HG03280 (cell line): Measurements from ENCODE around the gene CFAP90.

Experiments used
- ATAC-seq: cut with Tn5 transposase; IDR thresholded peaks from one replicate; pipeline ENCODE4 v1.9.1; 2021; ENCODE audit warnings: mild to moderate bottlenecking, moderate library complexity; ENCODE audit not compliant: unreplicated experiment

The CFAP90 gene

DNA sequence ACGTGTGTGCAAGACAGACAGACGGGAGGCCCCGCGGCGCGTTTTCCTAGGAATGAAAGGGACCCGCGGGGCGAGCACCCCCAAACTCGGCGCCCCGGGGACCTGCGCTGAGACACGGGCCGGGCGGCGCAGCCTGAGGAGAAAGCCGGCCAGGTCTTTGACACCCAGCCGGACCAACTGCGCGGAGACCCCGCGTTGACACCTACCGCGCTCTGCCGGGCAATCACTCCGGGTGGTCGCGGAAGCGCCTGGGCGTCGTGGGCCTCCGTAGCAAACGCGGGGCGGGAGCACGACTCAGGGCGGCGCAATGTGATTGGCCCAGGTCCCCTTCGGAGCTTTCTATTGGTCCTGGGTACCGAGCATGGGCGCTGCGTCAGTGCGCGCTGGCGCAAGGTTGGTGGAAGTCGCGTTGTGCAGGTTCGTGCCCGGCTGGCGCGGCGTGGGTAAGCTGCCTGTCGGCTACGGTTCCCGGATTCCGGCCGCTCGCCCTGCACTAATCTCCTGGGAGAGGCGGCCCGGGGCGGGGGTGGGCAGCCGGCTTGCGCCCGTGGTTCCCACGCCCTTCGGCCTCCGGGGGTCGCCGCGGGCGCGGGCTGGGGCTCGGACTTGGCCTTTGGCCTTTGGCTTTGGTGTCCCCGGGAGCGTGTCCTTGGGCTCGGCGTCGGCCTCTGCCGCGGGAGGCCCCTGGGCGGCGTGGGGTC lies 18.0 kb upstream of the CFAP90 start, which contains the start of the genes FASTKD3 and MTRR:
Gene FASTKD3, minus strand, starts transcription at position 259 of the 701 bp plus-strand sequence. CDS start 948 bp downstream, outside the sequence.
Gene MTRR, plus strand, starts transcription at position 376 of the 701 bp plus-strand sequence. CDS start 1,647 bp downstream, outside the sequence.
- ATAC-seq: peak; percentile 96

DNA sequence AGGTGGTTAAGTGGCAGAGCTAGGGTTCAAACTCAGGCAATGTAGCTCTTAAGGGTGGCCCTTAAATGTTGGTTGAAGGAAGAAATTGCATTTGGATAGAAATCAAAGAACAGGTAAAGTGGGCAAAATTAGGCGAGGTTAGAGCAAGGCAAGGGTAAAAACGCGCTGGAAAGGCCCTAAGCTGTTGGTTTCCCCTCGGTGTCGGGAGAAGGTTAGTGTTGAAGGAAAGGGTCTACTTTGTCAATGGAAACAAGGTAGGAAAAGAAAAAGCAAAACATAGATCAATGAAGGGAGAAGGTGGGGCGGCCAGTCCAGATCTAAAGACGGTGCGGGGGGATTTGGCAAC lies 17.5 kb upstream of the CFAP90 start:
- no peak for ATAC-seq

- no peak for ATAC-seq
Measured at GRCh38 chr5:7867260-7867659, 16.3 kb upstream of the CFAP90 start.

DNA sequence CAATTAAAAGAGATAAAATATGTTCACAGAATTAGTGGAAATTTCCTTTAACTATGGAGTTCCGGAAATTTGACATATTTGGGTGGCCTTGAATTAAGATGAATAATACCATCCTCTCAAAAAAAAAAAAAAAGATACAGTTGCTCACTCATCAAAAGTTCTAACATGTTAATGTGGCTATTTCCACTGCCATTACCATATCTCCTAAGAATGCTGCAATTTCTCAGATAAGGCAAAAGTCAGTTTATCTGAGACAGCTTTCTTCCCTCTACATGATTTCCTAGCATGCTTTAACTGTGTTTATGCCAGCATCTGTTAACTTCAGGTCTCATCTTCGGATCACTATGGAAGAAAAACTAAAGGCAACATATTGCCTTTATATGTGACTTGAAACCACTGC lies 15.3 kb upstream of the CFAP90 start:
- ATAC-seq: no peak

- no peak for ATAC-seq
Measured at GRCh38 chr5:7857926-7858632, 7.1 kb upstream of the CFAP90 start.

DNA sequence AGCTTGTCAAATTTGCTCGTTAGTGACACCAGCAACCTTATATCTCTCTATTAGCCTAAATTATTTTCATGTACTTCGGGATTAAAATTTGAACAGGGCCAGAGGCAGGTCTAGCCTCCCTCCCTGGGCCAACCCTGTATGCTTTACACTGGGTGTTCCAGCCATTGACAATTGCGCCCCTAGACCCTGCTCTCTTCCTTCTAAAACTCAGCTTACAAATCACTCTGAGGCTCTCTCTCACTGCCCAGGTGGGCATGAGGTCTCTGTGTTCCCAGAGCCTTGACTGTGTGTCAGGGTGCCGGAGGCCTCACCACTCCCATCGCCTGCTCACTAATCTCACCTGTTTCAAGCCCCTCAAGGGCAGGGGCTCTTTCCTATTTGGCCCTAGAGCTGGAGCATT lies 6.4 kb upstream of the CFAP90 start:
- ATAC-seq: no peak

GRCh38 chr5:7856855-7857254 lies 5.9 kb upstream of the CFAP90 start:
- no peak for ATAC-seq

GRCh38 chr5:7855611-7856010 lies 4.7 kb upstream of the CFAP90 start:
- ATAC-seq: no peak

GRCh38 chr5:7852988-7853387 lies 2.1 kb upstream of the CFAP90 start:
- no peak for ATAC-seq

- no peak for ATAC-seq
Measured at GRCh38 chr5:7852542-7852941, 1.6 kb upstream of the CFAP90 start.

GRCh38 chr5:7851617-7852289 lies 820 bp upstream of the CFAP90 start:
- ATAC-seq: no peak

GRCh38 chr5:7851240-7851592 lies 283 bp upstream of the CFAP90 start:
- no peak for ATAC-seq

DNA sequence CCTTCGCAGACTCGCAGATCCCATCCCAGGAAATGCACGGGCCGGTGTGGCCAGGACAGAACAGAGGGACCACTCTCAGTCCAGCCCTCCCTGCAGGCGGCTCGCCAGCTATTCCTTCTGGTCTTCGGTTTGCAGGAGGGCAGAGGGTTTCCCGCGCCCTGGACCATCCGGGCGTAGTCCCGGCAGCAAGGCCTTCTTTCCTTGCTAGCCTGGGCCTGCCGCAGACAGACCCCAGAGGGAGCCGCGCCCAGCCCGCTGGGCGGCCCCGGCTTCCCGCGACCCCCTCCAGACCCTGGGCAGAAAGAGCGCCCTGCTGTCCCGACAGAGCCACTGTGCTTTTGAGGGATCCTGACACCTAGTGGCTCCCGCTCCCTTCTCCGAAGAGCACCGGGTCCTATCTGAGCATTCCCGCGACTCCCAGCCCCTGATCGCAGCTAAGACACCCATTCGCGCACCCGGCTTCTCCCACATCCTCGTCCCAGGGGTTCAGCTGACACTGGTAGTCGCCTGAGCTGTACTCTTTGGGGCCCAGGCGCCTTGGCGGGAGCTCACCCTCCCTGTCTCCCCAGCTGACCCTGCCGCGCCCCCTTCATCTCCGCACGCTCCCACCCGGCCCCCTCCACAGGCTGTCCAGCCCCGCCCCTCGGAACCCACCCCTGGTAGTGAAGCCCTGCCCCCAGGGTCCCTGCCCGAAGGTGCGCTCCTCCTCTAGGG lies 1.1 kb downstream of the CFAP90 start:
- no peak for ATAC-seq

GRCh38 chr5:7848296-7848695 lies 2.6 kb downstream of the CFAP90 start:
- no peak for ATAC-seq

DNA sequence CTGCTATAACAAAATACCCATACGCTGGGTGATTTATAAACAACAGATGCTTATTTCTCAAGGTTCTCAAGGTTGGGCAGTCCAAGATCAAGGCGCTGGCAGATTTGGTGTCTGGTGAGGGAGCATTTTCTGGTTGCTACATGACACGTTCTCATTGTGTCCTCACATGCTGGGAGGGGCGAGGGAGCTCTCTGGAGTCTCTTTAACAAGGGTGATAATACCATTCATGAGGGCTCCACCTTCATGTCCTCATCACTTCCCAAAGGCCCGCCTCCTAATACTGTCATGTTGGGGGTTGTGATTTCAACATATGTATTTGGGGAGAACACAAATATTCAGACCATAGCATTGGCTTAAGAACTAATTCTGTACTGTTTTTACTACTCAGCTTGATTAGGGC lies 4.6 kb downstream of the CFAP90 start:
- ATAC-seq: no peak

GRCh38 chr5:7845557-7845956 lies 5.4 kb downstream of the CFAP90 start:
- ATAC-seq: no peak

DNA sequence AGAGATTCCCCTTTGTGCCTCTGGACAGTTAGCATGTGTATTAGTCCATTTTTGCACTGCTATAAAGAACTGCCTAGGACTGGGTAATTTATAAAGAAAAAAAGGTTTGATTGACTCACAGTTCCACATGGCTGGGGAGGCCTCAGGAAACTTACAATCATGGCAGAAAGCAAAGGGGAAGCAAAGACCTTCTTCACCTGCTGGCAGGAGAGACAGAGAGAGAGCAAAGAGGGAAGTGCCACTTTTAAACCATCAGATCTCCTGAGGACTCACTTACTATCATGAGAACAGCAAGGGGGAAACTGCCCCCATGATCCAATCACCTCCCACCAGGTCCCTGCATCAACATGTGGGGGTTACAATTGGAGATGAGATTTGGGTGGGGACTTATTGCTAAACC lies 6.0 kb downstream of the CFAP90 start:
- ATAC-seq: no peak

DNA sequence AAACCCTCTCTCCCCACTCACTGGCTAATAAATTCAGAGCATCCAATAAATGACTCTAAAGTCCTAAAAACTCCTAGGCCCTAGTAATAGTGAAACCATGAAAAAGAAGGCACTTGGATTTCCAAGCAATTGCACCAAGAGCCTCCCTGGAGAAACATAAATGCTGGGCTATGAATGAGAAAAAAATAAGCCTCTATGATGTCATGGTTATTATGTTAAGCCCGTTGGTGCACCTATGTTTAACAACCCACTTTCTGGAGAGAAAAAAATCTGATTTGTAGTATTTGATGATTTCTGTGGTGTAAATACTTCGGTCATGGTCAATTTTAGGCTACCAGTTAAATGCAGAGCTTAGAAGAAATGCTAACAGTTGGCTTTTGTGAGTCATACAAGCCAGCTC lies 8.4 kb downstream of the CFAP90 start:
- no peak for ATAC-seq

DNA sequence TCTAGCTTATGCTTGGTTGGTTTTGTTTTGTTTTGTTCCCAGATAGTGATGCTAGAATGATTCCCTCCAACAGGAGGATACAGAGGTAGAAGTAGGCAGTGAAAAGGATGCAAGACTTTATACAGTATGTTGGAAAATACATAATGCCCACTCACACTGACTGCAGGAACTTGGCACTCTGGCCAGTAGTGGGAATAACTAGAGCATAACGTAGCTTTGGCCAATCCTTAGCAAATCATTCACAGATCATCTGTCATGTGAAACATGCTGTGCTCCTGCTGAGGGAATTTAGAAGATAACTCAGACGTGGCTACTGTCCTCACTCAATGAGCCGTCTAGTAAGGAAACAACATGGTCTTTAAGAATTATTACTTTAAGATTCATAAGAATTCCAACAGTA lies 13.5 kb downstream of the CFAP90 start:
- no peak for ATAC-seq

DNA sequence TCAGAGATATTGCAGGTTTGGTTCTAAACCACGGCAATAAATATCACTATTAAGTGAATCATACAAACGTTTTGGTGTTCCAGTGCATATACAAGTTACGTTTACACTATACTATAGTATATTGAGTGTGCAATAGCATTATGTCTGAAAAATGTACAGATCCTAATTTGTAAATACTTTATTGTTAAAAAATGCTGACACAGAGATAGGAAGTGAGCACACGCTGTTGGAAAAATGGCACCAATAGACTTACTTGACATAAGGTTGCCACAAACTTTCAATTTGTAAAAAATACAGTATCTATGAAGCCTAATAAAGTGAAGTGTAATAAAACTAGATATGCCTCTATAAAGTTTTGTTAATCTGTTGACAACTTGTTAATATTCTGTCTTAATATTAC lies 16.0 kb downstream of the CFAP90 start:
- ATAC-seq: no peak

DNA sequence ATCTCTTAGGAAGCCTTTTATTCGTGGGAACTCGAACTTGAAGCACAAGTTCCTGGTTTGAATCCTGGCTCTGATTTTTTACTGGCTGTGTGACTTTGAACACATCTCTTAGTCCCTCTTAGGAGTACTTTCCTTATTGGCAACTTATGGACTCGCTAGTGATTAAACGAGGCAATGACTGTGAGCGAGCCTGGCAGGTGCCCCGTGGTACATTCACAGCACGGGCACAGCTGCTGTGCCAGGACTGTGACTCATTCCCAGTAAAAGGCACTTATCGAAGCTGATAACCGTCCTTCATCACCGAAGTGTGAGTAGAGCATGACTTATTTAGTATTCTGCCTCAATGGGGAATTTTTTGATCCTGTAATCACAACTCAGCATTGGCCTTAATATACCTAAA lies 22.7 kb downstream of the CFAP90 start:
- no peak for ATAC-seq
